Astrocyte of the spinal cord (primary cell): ENCODE measurements around the gene DLG3.

Source experiments
- DNase-seq: peaks from one replicate; pipeline ENCODE4 v3.0.0; 2011; ENCODE audit warnings: low read depth, low spot score
- H3K4me3 ChIP-seq: 2 replicates; pipeline ENCODE4 v1.5.1; 2011; ENCODE audit warnings: low read depth, mild to moderate bottlenecking, low read length, moderate library complexity
- CTCF ChIP-seq: IDR thresholded peaks from 2 replicates; pipeline ENCODE4 v1.5.1; 2012; ENCODE audit warnings: low read depth, mild to moderate bottlenecking, low read length, inconsistent platforms
- in situ Hi-C: cut with HindIII; loops from 2 replicates; pipeline ENCODE4 v1.10.0; 2017; ENCODE audit warnings: low sequenced_read_pairs

Gene DLG3

GRCh38 chrX:70527610-70528345 is 83.1 kb downstream of the DLG3 start:
- H3K4me3 ChIP-seq, result no peak overlapping the region
- in situ Hi-C loops, result no loop called here
- no peak for TF ChIP-seq CTCF
- DNase-seq, result no peak

GRCh38 chrX:70535198-70535597 is 90.6 kb downstream of the DLG3 start:
- no peak overlapping the region for H3K4me3 ChIP-seq
- DNase-seq, result no peak
- no peak for TF ChIP-seq CTCF
- in situ Hi-C loops, result no loop called here

GRCh38 chrX:70549429-70549828 is 104.8 kb downstream of the DLG3 start:
- in situ Hi-C loops, result no loop called here
- no peak for DNase-seq
- TF ChIP-seq CTCF, result no peak
- H3K4me3 ChIP-seq, result no peak overlapping the region

- no peak for DNase-seq
- no peak overlapping the region for H3K4me3 ChIP-seq
- in situ Hi-C loops, result no loop called here
- no peak for TF ChIP-seq CTCF
These were observed 107.6 kb downstream of the DLG3 start for GRCh38 chrX:70552130-70552704.

GRCh38 chrX:70553516-70553915 is 108.9 kb downstream of the DLG3 start:
- H3K4me3 ChIP-seq, result no peak overlapping the region
- no peak for DNase-seq
- in situ Hi-C loops, result no loop called here
- TF ChIP-seq CTCF, result no peak

- TF ChIP-seq CTCF, result no peak
- peak; percentile 41 for DNase-seq
- in situ Hi-C loops, result no loop called here
- no peak overlapping the region for H3K4me3 ChIP-seq
These were observed 109.4 kb downstream of the DLG3 start for GRCh38 chrX:70554081-70554480.
